ENCODE measurements around the gene EPS15. TPM values are rescaled to one million over a fixed set of nuclear protein-coding genes. Genes with fewer than 3 reads are reported as not detected.
"Not testable (repeated sequence)": the region's sequence is repeated elsewhere in the genome, so short reads cannot be mapped to it uniquely, and the experiment has no call there.

Gene EPS15
- total RNA-seq: 44.9 TPM

GRCh38 chr1:51519048-51519864 is at the start of gene EPS15:
EPS15 (minus strand) TSS chr1:51519266; CDS start chr1:51519231, 35 bp downstream.
- Histone ChIP-seq H3K27me3 (ENCODE audit: control insufficient read depth in 3 of 3, insufficient read depth in 3 of 3, low read length in 3 of 3) (no peaks in the 10 kb centered on the region), H3K4me3 (ENCODE audit: low read length in 3 of 3) (peak within 1 kb of the TSS; percentile 79 to 93 (median 81)), H3K4me1 (ENCODE audit: control insufficient read depth in 3 of 3, insufficient read depth in 3 of 3, low read length in 3 of 3) (peaks cover 10 to 25% (median 17%) of the 10 kb centered on the region in 3 donors), H3K9ac (ENCODE audit: low read depth in 1 of 3, low read length in 3 of 3) (peak within 1 kb of the TSS; percentile 89 to 97 (median 94)), H3K9me3 (ENCODE audit: control insufficient read depth in 3 of 3, low read length in 3 of 3) (no peaks in the 10 kb centered on the region), H3K36me3 (ENCODE audit: control insufficient read depth in 3 of 3, insufficient read depth in 3 of 3, low read length in 3 of 3) (no peaks in the 10 kb centered on the region), H3K27ac (ENCODE audit: low read depth, low read length) (peak within 1 kb of the TSS; percentile 93)

GRCh38 chr1:51568231-51568935 is 49.3 kb upstream of the EPS15 start:
- no peaks in the 10 kb centered on the region for H3K9me3 ChIP-seq (ENCODE audit: control insufficient read depth in 3 of 3, low read length in 3 of 3)
- no peaks in the 10 kb centered on the region for H3K27me3 ChIP-seq (ENCODE audit: control insufficient read depth in 3 of 3, insufficient read depth in 3 of 3, low read length in 3 of 3)
- H3K9ac ChIP-seq (ENCODE audit: low read depth in 1 of 3, low read length in 3 of 3): no peak overlapping the region
- no peak overlapping the region for H3K4me3 ChIP-seq (ENCODE audit: low read length in 3 of 3)
- peaks cover 40 to 53% (median 42%) of the 10 kb centered on the region in 3 donors for H3K4me1 ChIP-seq (ENCODE audit: control insufficient read depth in 3 of 3, insufficient read depth in 3 of 3, low read length in 3 of 3)
- H3K36me3 ChIP-seq (ENCODE audit: control insufficient read depth in 3 of 3, insufficient read depth in 3 of 3, low read length in 3 of 3): no peaks in the 10 kb centered on the region
- no peak overlapping the region for H3K27ac ChIP-seq (ENCODE audit: low read depth, low read length)

- H3K9ac ChIP-seq (ENCODE audit: low read depth in 1 of 3, low read length in 3 of 3): no peak overlapping the region
- no peak overlapping the region for H3K27ac ChIP-seq (ENCODE audit: low read depth, low read length)
- H3K27me3 ChIP-seq (ENCODE audit: control insufficient read depth in 3 of 3, insufficient read depth in 3 of 3, low read length in 3 of 3): no peaks in the 10 kb centered on the region
- no peak overlapping the region for H3K4me3 ChIP-seq (ENCODE audit: low read length in 3 of 3)
- no peaks in the 10 kb centered on the region for H3K36me3 ChIP-seq (ENCODE audit: control insufficient read depth in 3 of 3, insufficient read depth in 3 of 3, low read length in 3 of 3)
- H3K9me3 ChIP-seq (ENCODE audit: control insufficient read depth in 3 of 3, low read length in 3 of 3): no peaks in the 10 kb centered on the region
- H3K4me1 ChIP-seq (ENCODE audit: control insufficient read depth in 3 of 3, insufficient read depth in 3 of 3, low read length in 3 of 3): peaks cover 47 to 56% (median 47%) of the 10 kb centered on the region in 3 donors
Measured at GRCh38 chr1:51567653-51568052, 48.6 kb upstream of the EPS15 start.

- no peak overlapping the region for H3K4me3 ChIP-seq (ENCODE audit: low read length in 3 of 3)
- H3K9ac ChIP-seq (ENCODE audit: low read depth in 1 of 3, low read length in 3 of 3): no peak overlapping the region
- H3K9me3 ChIP-seq (ENCODE audit: control insufficient read depth in 3 of 3, low read length in 3 of 3): no peaks in the 10 kb centered on the region
- no peak overlapping the region for H3K27ac ChIP-seq (ENCODE audit: low read depth, low read length)
- no peaks in the 10 kb centered on the region for H3K27me3 ChIP-seq (ENCODE audit: control insufficient read depth in 3 of 3, insufficient read depth in 3 of 3, low read length in 3 of 3)
- no peaks in the 10 kb centered on the region for H3K36me3 ChIP-seq (ENCODE audit: control insufficient read depth in 3 of 3, insufficient read depth in 3 of 3, low read length in 3 of 3)
- peaks cover 48 to 55% (median 50%) of the 10 kb centered on the region in 3 donors for H3K4me1 ChIP-seq (ENCODE audit: control insufficient read depth in 3 of 3, insufficient read depth in 3 of 3, low read length in 3 of 3)
Measured at GRCh38 chr1:51566260-51566659, 47.2 kb upstream of the EPS15 start.

GRCh38 chr1:51565009-51565408 is 45.9 kb upstream of the EPS15 start:
- no peaks in the 10 kb centered on the region for H3K9me3 ChIP-seq (ENCODE audit: control insufficient read depth in 3 of 3, low read length in 3 of 3)
- peaks cover 52 to 58% (median 56%) of the 10 kb centered on the region in 3 donors for H3K4me1 ChIP-seq (ENCODE audit: control insufficient read depth in 3 of 3, insufficient read depth in 3 of 3, low read length in 3 of 3)
- H3K9ac ChIP-seq (ENCODE audit: low read depth in 1 of 3, low read length in 3 of 3): no peak overlapping the region
- no peaks in the 10 kb centered on the region for H3K36me3 ChIP-seq (ENCODE audit: control insufficient read depth in 3 of 3, insufficient read depth in 3 of 3, low read length in 3 of 3)
- H3K27ac ChIP-seq (ENCODE audit: low read depth, low read length): no peak overlapping the region
- no peaks in the 10 kb centered on the region for H3K27me3 ChIP-seq (ENCODE audit: control insufficient read depth in 3 of 3, insufficient read depth in 3 of 3, low read length in 3 of 3)
- no peak overlapping the region for H3K4me3 ChIP-seq (ENCODE audit: low read length in 3 of 3)

- peaks cover 45 to 56% (median 50%) of the 10 kb centered on the region in 3 donors for H3K4me1 ChIP-seq (ENCODE audit: control insufficient read depth in 3 of 3, insufficient read depth in 3 of 3, low read length in 3 of 3)
- H3K36me3 ChIP-seq (ENCODE audit: control insufficient read depth in 3 of 3, insufficient read depth in 3 of 3, low read length in 3 of 3): no peaks in the 10 kb centered on the region
- H3K4me3 ChIP-seq (ENCODE audit: low read length in 3 of 3): no peak overlapping the region
- no peaks in the 10 kb centered on the region for H3K27me3 ChIP-seq (ENCODE audit: control insufficient read depth in 3 of 3, insufficient read depth in 3 of 3, low read length in 3 of 3)
- H3K9me3 ChIP-seq (ENCODE audit: control insufficient read depth in 3 of 3, low read length in 3 of 3): no peaks in the 10 kb centered on the region
- H3K27ac ChIP-seq (ENCODE audit: low read depth, low read length): peak overlapping the region; percentile 84
- H3K9ac ChIP-seq (ENCODE audit: low read depth in 1 of 3, low read length in 3 of 3): no peak overlapping the region
Measured at GRCh38 chr1:51564124-51564523, 45.1 kb upstream of the EPS15 start.

GRCh38 chr1:51561702-51562101 is 42.6 kb upstream of the EPS15 start:
- Histone ChIP-seq H3K36me3 (ENCODE audit: control insufficient read depth in 3 of 3, insufficient read depth in 3 of 3, low read length in 3 of 3) (no peaks in the 10 kb centered on the region), H3K9ac (ENCODE audit: low read depth in 1 of 3, low read length in 3 of 3) (peak overlapping the region in 2 of 3 donors; percentile 34 to 70), H3K4me3 (ENCODE audit: low read length in 3 of 3) (peak overlapping the region in 1 of 3 donors; percentile 45), H3K9me3 (ENCODE audit: control insufficient read depth in 3 of 3, low read length in 3 of 3) (no peaks in the 10 kb centered on the region), H3K4me1 (ENCODE audit: control insufficient read depth in 3 of 3, insufficient read depth in 3 of 3, low read length in 3 of 3) (peaks cover 32 to 44% (median 37%) of the 10 kb centered on the region in 3 donors), H3K27me3 (ENCODE audit: control insufficient read depth in 3 of 3, insufficient read depth in 3 of 3, low read length in 3 of 3) (no peaks in the 10 kb centered on the region), H3K27ac (ENCODE audit: low read depth, low read length) (peak overlapping the region; percentile 84)

- H3K9me3 ChIP-seq (ENCODE audit: control insufficient read depth in 3 of 3, low read length in 3 of 3); H3K4me3 ChIP-seq (ENCODE audit: low read length in 3 of 3); H3K36me3 ChIP-seq (ENCODE audit: control insufficient read depth in 3 of 3, insufficient read depth in 3 of 3, low read length in 3 of 3); H3K27me3 ChIP-seq (ENCODE audit: control insufficient read depth in 3 of 3, insufficient read depth in 3 of 3, low read length in 3 of 3): not testable (repeated sequence)
- Histone ChIP-seq H3K27ac (ENCODE audit: low read depth, low read length) (peak overlapping the region; percentile 84), H3K4me1 (ENCODE audit: control insufficient read depth in 3 of 3, insufficient read depth in 3 of 3, low read length in 3 of 3) (peaks cover 32 to 41% (median 37%) of the 10 kb centered on the region in 3 donors), H3K9ac (ENCODE audit: low read depth in 1 of 3, low read length in 3 of 3) (peak overlapping the region; percentile 34 to 51 (median 36))
Measured at GRCh38 chr1:51560895-51561294, 41.8 kb upstream of the EPS15 start.

GRCh38 chr1:51560034-51560433 is 41.0 kb upstream of the EPS15 start:
- no peaks in the 10 kb centered on the region for H3K27me3 ChIP-seq (ENCODE audit: control insufficient read depth in 3 of 3, insufficient read depth in 3 of 3, low read length in 3 of 3)
- H3K9ac ChIP-seq (ENCODE audit: low read depth in 1 of 3, low read length in 3 of 3): peak overlapping the region in 1 of 3 donors; percentile 0
- peak overlapping the region; percentile 84 for H3K27ac ChIP-seq (ENCODE audit: low read depth, low read length)
- H3K4me1 ChIP-seq (ENCODE audit: control insufficient read depth in 3 of 3, insufficient read depth in 3 of 3, low read length in 3 of 3): peaks cover 32 to 40% (median 37%) of the 10 kb centered on the region in 3 donors
- H3K9me3 ChIP-seq (ENCODE audit: control insufficient read depth in 3 of 3, low read length in 3 of 3): no peaks in the 10 kb centered on the region
- no peaks in the 10 kb centered on the region for H3K36me3 ChIP-seq (ENCODE audit: control insufficient read depth in 3 of 3, insufficient read depth in 3 of 3, low read length in 3 of 3)
- no peak overlapping the region for H3K4me3 ChIP-seq (ENCODE audit: low read length in 3 of 3)

GRCh38 chr1:51559501-51559900 is 40.4 kb upstream of the EPS15 start:
- Histone ChIP-seq H3K9me3 (ENCODE audit: control insufficient read depth in 3 of 3, low read length in 3 of 3) (no peaks in the 10 kb centered on the region), H3K27ac (ENCODE audit: low read depth, low read length) (no peak overlapping the region), H3K4me1 (ENCODE audit: control insufficient read depth in 3 of 3, insufficient read depth in 3 of 3, low read length in 3 of 3) (peaks cover 31 to 40% (median 37%) of the 10 kb centered on the region in 3 donors), H3K27me3 (ENCODE audit: control insufficient read depth in 3 of 3, insufficient read depth in 3 of 3, low read length in 3 of 3) (no peaks in the 10 kb centered on the region), H3K9ac (ENCODE audit: low read depth in 1 of 3, low read length in 3 of 3) (no peak overlapping the region), H3K4me3 (ENCODE audit: low read length in 3 of 3) (no peak overlapping the region), H3K36me3 (ENCODE audit: control insufficient read depth in 3 of 3, insufficient read depth in 3 of 3, low read length in 3 of 3) (no peaks in the 10 kb centered on the region)

Measured in skeletal muscle tissue (tissue), 4 donors.